ENCODE measurements around the gene MTMR10.

DNA sequence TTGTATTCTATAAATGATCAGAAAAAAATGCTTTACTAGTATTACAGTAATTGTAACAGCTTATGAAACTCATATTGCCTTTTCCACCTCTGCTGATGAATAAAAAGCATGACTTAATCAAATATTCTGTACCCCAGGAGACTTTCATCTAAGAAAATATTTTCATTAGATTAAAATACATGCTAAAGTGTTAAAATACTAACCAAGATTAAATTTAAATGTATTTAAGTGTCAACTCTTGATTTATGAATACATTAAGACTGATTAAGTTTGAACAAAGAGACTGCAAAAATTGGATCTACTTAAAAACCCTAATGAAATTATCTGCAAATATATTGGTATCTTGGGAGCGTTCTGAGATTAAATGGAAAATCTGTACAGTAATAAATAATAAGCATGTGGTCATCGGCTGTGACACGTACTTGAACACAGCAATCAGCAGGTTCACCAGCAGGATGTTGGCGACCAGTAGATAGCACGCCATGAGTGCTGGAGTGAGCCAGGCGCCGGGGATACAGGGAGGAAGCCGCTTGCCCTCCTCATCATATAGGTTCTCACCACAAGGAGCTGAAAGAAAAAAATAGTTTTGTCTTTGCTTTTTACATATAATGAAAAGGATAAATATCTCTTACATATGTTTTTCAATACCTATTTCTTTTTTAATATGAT, 36.6 kb upstream of the MTMR10 start:
- TF ChIP-seq EZH2 (IDR thresholded peaks at IDR 0.05; ENCODE audit: borderline replicate concordance, low read depth, low read length, severe bottlenecking), result no peak
- TF ChIP-seq, protein P1, sequence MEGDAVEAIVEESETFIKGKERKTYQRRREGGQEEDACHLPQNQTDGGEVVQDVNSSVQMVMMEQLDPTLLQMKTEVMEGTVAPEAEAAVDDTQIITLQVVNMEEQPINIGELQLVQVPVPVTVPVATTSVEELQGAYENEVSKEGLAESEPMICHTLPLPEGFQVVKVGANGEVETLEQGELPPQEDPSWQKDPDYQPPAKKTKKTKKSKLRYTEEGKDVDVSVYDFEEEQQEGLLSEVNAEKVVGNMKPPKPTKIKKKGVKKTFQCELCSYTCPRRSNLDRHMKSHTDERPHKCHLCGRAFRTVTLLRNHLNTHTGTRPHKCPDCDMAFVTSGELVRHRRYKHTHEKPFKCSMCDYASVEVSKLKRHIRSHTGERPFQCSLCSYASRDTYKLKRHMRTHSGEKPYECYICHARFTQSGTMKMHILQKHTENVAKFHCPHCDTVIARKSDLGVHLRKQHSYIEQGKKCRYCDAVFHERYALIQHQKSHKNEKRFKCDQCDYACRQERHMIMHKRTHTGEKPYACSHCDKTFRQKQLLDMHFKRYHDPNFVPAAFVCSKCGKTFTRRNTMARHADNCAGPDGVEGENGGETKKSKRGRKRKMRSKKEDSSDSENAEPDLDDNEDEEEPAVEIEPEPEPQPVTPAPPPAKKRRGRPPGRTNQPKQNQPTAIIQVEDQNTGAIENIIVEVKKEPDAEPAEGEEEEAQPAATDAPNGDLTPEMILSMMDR (IDR thresholded peaks at IDR 0.05; ENCODE audit: borderline replicate concordance, extremely low read depth, low read length, poor library complexity, severe bottlenecking), result no peak

Data from DND-41 (cell line).